ENCODE data around the gene SKA1.

The SKA1 gene

GRCh38 chr18:50359806-50360205 is 15.0 kb upstream of the SKA1 start:
- no peak overlapping the region for H3K4me3 ChIP-seq (ENCODE audit: low read depth, low read length)
- no peak for DNase-seq
- no peak overlapping the region for H4K8ac ChIP-seq (ENCODE audit: low read depth, low read length)
- no CpG with 5 or more reads among the region's 2 CpGs for WGBS (ENCODE audit: extremely low coverage, insufficient coverage, insufficient read length)
- no peaks in the 10 kb centered on the region for H3K9me3 ChIP-seq (ENCODE audit: insufficient read depth, low read depth, low read length)
- H2BK120ac ChIP-seq (ENCODE audit: insufficient read depth, low read length, poor library complexity), result no peak overlapping the region
- no peaks in the 10 kb centered on the region for H3K79me1 ChIP-seq (ENCODE audit: low read length)
- no peak overlapping the region for H2BK12ac ChIP-seq (ENCODE audit: low read length)
- H4K12ac ChIP-seq (ENCODE audit: low read depth, low read length), result no peak overlapping the region
- H2BK5ac ChIP-seq (ENCODE audit: low read depth, low read length, poor library complexity), result no peak overlapping the region
- no peak overlapping the region for H3K4ac ChIP-seq (ENCODE audit: low read depth, low read length)
- no peak overlapping the region for H3K14ac ChIP-seq (ENCODE audit: low read length)
- no peak overlapping the region for H2AK5ac ChIP-seq (ENCODE audit: low read length)
- no peak overlapping the region for H2AFZ ChIP-seq (ENCODE audit: insufficient read depth, low read length, poor library complexity)
- H3K27ac ChIP-seq (ENCODE audit: low read depth, low read length), result no peak overlapping the region
- H3K79me2 ChIP-seq (ENCODE audit: control insufficient read depth, insufficient read depth, low read length, poor library complexity), result no peaks in the 10 kb centered on the region
- H3K4me2 ChIP-seq (ENCODE audit: low read length), result no peak overlapping the region
- H3K9ac ChIP-seq (ENCODE audit: low read length), result no peak overlapping the region
- no peaks in the 10 kb centered on the region for H3K36me3 ChIP-seq (ENCODE audit: control insufficient read depth in 1 of 2, insufficient read depth in 2 of 2, low read length in 2 of 2)
- H4K91ac ChIP-seq (ENCODE audit: low read depth, low read length), result no peak overlapping the region
- no peak overlapping the region for H3K18ac ChIP-seq (ENCODE audit: low read length)
- no peak overlapping the region for H3K23ac ChIP-seq (ENCODE audit: low read length)
- no peaks in the 10 kb centered on the region for H3K4me1 ChIP-seq (ENCODE audit: control insufficient read depth in 1 of 2, insufficient read depth in 2 of 2, low read length in 2 of 2)
- no peaks in the 10 kb centered on the region for H3K27me3 ChIP-seq (ENCODE audit: insufficient read depth, low read length)

- Histone ChIP-seq H3K36me3 (ENCODE audit: control insufficient read depth in 1 of 2, insufficient read depth in 2 of 2, low read length in 2 of 2) (no peaks in the 10 kb centered on the region), H2BK12ac (ENCODE audit: low read length) (no peak overlapping the region), H3K27ac (ENCODE audit: low read depth, low read length) (no peak overlapping the region), H4K12ac (ENCODE audit: low read depth, low read length) (no peak overlapping the region), H3K23ac (ENCODE audit: low read length) (no peak overlapping the region), H3K79me1 (ENCODE audit: low read length) (no peaks in the 10 kb centered on the region), H2AFZ (ENCODE audit: insufficient read depth, low read length, poor library complexity) (no peak overlapping the region), H3K27me3 (ENCODE audit: insufficient read depth, low read length) (no peaks in the 10 kb centered on the region), H3K4me1 (ENCODE audit: control insufficient read depth in 1 of 2, insufficient read depth in 2 of 2, low read length in 2 of 2) (no peaks in the 10 kb centered on the region), H4K8ac (ENCODE audit: low read depth, low read length) (no peak overlapping the region), H3K4me3 (ENCODE audit: low read depth, low read length) (no peak overlapping the region), H3K9ac (ENCODE audit: low read length) (no peak overlapping the region), H2AK5ac (ENCODE audit: low read length) (no peak overlapping the region), H4K91ac (ENCODE audit: low read depth, low read length) (no peak overlapping the region), H3K79me2 (ENCODE audit: control insufficient read depth, insufficient read depth, low read length, poor library complexity) (no peaks in the 10 kb centered on the region), H2BK120ac (ENCODE audit: insufficient read depth, low read length, poor library complexity) (no peak overlapping the region), H2BK5ac (ENCODE audit: low read depth, low read length, poor library complexity) (no peak overlapping the region), H3K9me3 (ENCODE audit: insufficient read depth, low read depth, low read length) (no peaks in the 10 kb centered on the region), H3K4me2 (ENCODE audit: low read length) (no peak overlapping the region), H3K4ac (ENCODE audit: low read depth, low read length) (no peak overlapping the region), H3K14ac (ENCODE audit: low read length) (no peak overlapping the region), H3K18ac (ENCODE audit: low read length) (no peak overlapping the region)
- WGBS (ENCODE audit: extremely low coverage, insufficient coverage, insufficient read length), result no CpG with 5 or more reads among the region's 2 CpGs
- DNase-seq, result no peak
Measured at GRCh38 chr18:50360611-50361010, 14.2 kb upstream of the SKA1 start.

- Histone ChIP-seq H3K27me3 (ENCODE audit: insufficient read depth, low read length) (no peaks in the 10 kb centered on the region), H3K23ac (ENCODE audit: low read length) (no peak overlapping the region), H2AFZ (ENCODE audit: insufficient read depth, low read length, poor library complexity) (no peak overlapping the region), H2AK5ac (ENCODE audit: low read length) (no peak overlapping the region), H4K12ac (ENCODE audit: low read depth, low read length) (no peak overlapping the region), H3K4me3 (ENCODE audit: low read depth, low read length) (no peak overlapping the region), H3K4me2 (ENCODE audit: low read length) (no peak overlapping the region), H3K18ac (ENCODE audit: low read length) (no peak overlapping the region), H3K9ac (ENCODE audit: low read length) (no peak overlapping the region), H4K8ac (ENCODE audit: low read depth, low read length) (no peak overlapping the region), H3K36me3 (ENCODE audit: control insufficient read depth in 1 of 2, insufficient read depth in 2 of 2, low read length in 2 of 2) (no peaks in the 10 kb centered on the region), H3K4me1 (ENCODE audit: control insufficient read depth in 1 of 2, insufficient read depth in 2 of 2, low read length in 2 of 2) (no peaks in the 10 kb centered on the region), H2BK12ac (ENCODE audit: low read length) (no peak overlapping the region), H3K9me3 (ENCODE audit: insufficient read depth, low read depth, low read length) (peaks cover 2% of the 10 kb centered on the region), H3K79me1 (ENCODE audit: low read length) (no peaks in the 10 kb centered on the region), H2BK5ac (ENCODE audit: low read depth, low read length, poor library complexity) (no peak overlapping the region), H2BK120ac (ENCODE audit: insufficient read depth, low read length, poor library complexity) (no peak overlapping the region), H3K4ac (ENCODE audit: low read depth, low read length) (no peak overlapping the region), H3K79me2 (ENCODE audit: control insufficient read depth, insufficient read depth, low read length, poor library complexity) (no peaks in the 10 kb centered on the region), H3K14ac (ENCODE audit: low read length) (no peak overlapping the region), H4K91ac (ENCODE audit: low read depth, low read length) (no peak overlapping the region), H3K27ac (ENCODE audit: low read depth, low read length) (no peak overlapping the region)
- no peak for DNase-seq
Measured at GRCh38 chr18:50369672-50370071, 5.2 kb upstream of the SKA1 start.

- H4K8ac ChIP-seq (ENCODE audit: low read depth, low read length), result no peak overlapping the region
- H3K4me1 ChIP-seq (ENCODE audit: control insufficient read depth in 1 of 2, insufficient read depth in 2 of 2, low read length in 2 of 2), result no peaks in the 10 kb centered on the region
- no peak overlapping the region for H3K4me2 ChIP-seq (ENCODE audit: low read length)
- no peaks in the 10 kb centered on the region for H3K79me2 ChIP-seq (ENCODE audit: control insufficient read depth, insufficient read depth, low read length, poor library complexity)
- no peak overlapping the region for H2AFZ ChIP-seq (ENCODE audit: insufficient read depth, low read length, poor library complexity)
- H2AK5ac ChIP-seq (ENCODE audit: low read length), result no peak overlapping the region
- no peak overlapping the region for H4K91ac ChIP-seq (ENCODE audit: low read depth, low read length)
- no peak for DNase-seq
- peaks cover 2% of the 10 kb centered on the region for H3K9me3 ChIP-seq (ENCODE audit: insufficient read depth, low read depth, low read length)
- no peak overlapping the region for H2BK5ac ChIP-seq (ENCODE audit: low read depth, low read length, poor library complexity)
- H3K79me1 ChIP-seq (ENCODE audit: low read length), result peaks cover 2% of the 10 kb centered on the region
- no peak overlapping the region for H3K9ac ChIP-seq (ENCODE audit: low read length)
- no peak overlapping the region for H3K4ac ChIP-seq (ENCODE audit: low read depth, low read length)
- H3K4me3 ChIP-seq (ENCODE audit: low read depth, low read length), result no peak overlapping the region
- H3K23ac ChIP-seq (ENCODE audit: low read length), result no peak overlapping the region
- H3K14ac ChIP-seq (ENCODE audit: low read length), result no peak overlapping the region
- no peak overlapping the region for H2BK12ac ChIP-seq (ENCODE audit: low read length)
- H2BK120ac ChIP-seq (ENCODE audit: insufficient read depth, low read length, poor library complexity), result no peak overlapping the region
- H3K36me3 ChIP-seq (ENCODE audit: control insufficient read depth in 1 of 2, insufficient read depth in 2 of 2, low read length in 2 of 2), result no peaks in the 10 kb centered on the region
- no CpG with 5 or more reads among the region's 5 CpGs for WGBS (ENCODE audit: extremely low coverage, insufficient coverage, insufficient read length)
- no peak overlapping the region for H3K27ac ChIP-seq (ENCODE audit: low read depth, low read length)
- no peak overlapping the region for H4K12ac ChIP-seq (ENCODE audit: low read depth, low read length)
- no peaks in the 10 kb centered on the region for H3K27me3 ChIP-seq (ENCODE audit: insufficient read depth, low read length)
- no peak overlapping the region for H3K18ac ChIP-seq (ENCODE audit: low read length)
Measured at GRCh38 chr18:50372743-50373142, 2.1 kb upstream of the SKA1 start.
